HCT116 (cell line): ENCODE measurements around the gene VANGL2. TPM values are rescaled to one million over a fixed set of nuclear protein-coding genes. Genes with fewer than 3 reads are reported as not detected.

Experiments used
- ATAC-seq: fragments of 200-7000 bp; cut with Tn5 transposase; 2 replicates; pipeline ENCODE4 v1.9.1; 2020; ENCODE audit warnings: mild to moderate bottlenecking, moderate library complexity
- BruUV-seq: library from RNA; stranded (reverse); fragments of 400-500 nt; replicated peaks from 2 replicates; lab custom pipeline; 2021; lab: Mats Ljungman, UMichigan
- CTCF ChIA-PET: fragments of 300-600 bp; sonication (Branson Sonifier 250); formaldehyde crosslinking; loops from one replicate; lab custom pipeline; 2021; ENCODE audit warnings: antibody characterized with exemption; lab: Charles Lee
- POLR2A ChIA-PET: fragments of 300-600, 350-600 bp; sonication (Branson Sonifier 250); formaldehyde crosslinking; loops from one replicate; lab custom pipeline; 2021; ENCODE audit warnings: antibody characterized with exemption; lab: Charles Lee
- RAD21 ChIA-PET, 2 experiments: fragments of 300-600 bp; sonication (Branson Sonifier 250); formaldehyde crosslinking; loops; one replicate each; lab custom pipeline; 2023; ENCODE audit warnings: low total read pairs in 2 of 2; ENCODE audit not compliant: uncharacterized antibody in 2 of 2, unreplicated experiment in 2 of 2, low non-redundant PET in 1 of 2; lab: Charles Lee
- DNase-seq: peaks from one replicate; pipeline ENCODE4 v3.0.0-alpha.2; 2010; ENCODE audit warnings: low read depth, low spot score
- H2AFZ ChIP-seq: fragments of 200-600 bp; shearing (Covaris generic), sonication (generic); 2 replicates; pipeline ENCODE4 v1.6.1; 2017; ENCODE audit warnings: low read depth, mixed run types, mixed read lengths, antibody characterized with exemption, low read length; ENCODE audit not compliant: poor library complexity, severe bottlenecking
- H3K27ac ChIP-seq: 2 replicates; pipeline ENCODE4 v1.5.1; 2012; ENCODE audit warnings: low read depth, low read length
- H3K27me3 ChIP-seq: fragments of 200-600 bp; sonication (generic); 2 replicates; pipeline ENCODE4 v1.6.1; 2016; ENCODE audit warnings: mixed run types, low read length, mixed read lengths; ENCODE audit not compliant: insufficient read depth
- H3K36me3 ChIP-seq, 2 experiments: fragments of 200-500 bp in 1 of 2; fragments of 200-600 bp in 1 of 2; sonication (Bioruptor generic) in 1 of 2; sonication (generic) in 1 of 2; 2 replicates each; pipeline versions ENCODE4 v1.5.1 to v1.6.1; 2014 to 2016; ENCODE audit warnings: low read length in 2 of 2, inconsistent platforms in 1 of 2, mixed read lengths in 1 of 2, mixed run types in 1 of 2; ENCODE audit not compliant: insufficient read depth in 2 of 2, control insufficient read depth in 1 of 2
- H3K4me1 ChIP-seq, 2 experiments: fragments of 200-600 bp in 1 of 2; sonication (generic) in 1 of 2; 2 replicates each; pipeline versions ENCODE4 v1.5.1 to v1.6.1; 2012 to 2017; ENCODE audit warnings: low read length in 2 of 2, inconsistent platforms in 1 of 2, mild to moderate bottlenecking in 1 of 2, mixed read lengths in 1 of 2, mixed run types in 1 of 2, moderate library complexity in 1 of 2; ENCODE audit not compliant: insufficient read depth in 2 of 2, control insufficient read depth in 1 of 2
- H3K4me2 ChIP-seq: fragments of 200-600 bp; sonication (generic); 2 replicates; pipeline ENCODE4 v1.6.1; 2017; ENCODE audit warnings: mixed run types, low read length, mixed read lengths
- H3K4me3 ChIP-seq, 2 experiments: fragments of 200-600 bp in 1 of 2; sonication (generic) in 1 of 2; replicated peaks in 1 of 2; 2 replicates each; pipeline ENCODE4 v1.5.1; 2011 to 2016; ENCODE audit warnings: low read length in 2 of 2, control low read depth in 1 of 2, low read depth in 1 of 2, mild to moderate bottlenecking in 1 of 2, mixed read lengths in 1 of 2, mixed run types in 1 of 2
- H3K79me2 ChIP-seq: fragments of 200-600 bp; sonication (generic); 2 replicates; pipeline ENCODE4 v1.6.1; 2017; ENCODE audit warnings: mild to moderate bottlenecking, mixed run types, low read length, moderate library complexity, mixed read lengths; ENCODE audit not compliant: insufficient read depth
- H3K9ac ChIP-seq: fragments of 200-600 bp; sonication (generic); 2 replicates; pipeline ENCODE4 v1.6.1; 2016; ENCODE audit warnings: low read length, mixed read lengths
- H3K9me2 ChIP-seq: fragments of 200-600 bp; sonication (generic), shearing (Covaris generic); 2 replicates; pipeline ENCODE4 v1.6.1; 2017; ENCODE audit warnings: mixed run types, mild to moderate bottlenecking, moderate library complexity; ENCODE audit not compliant: insufficient read depth
- H3K9me3 ChIP-seq, 2 experiments: fragments of 200-500 bp in 1 of 2; fragments of 200-600 bp in 1 of 2; sonication (Bioruptor generic) in 1 of 2; sonication (generic) in 1 of 2; 2 replicates each; pipeline ENCODE4 v1.6.1; 2014 to 2017; ENCODE audit warnings: low read length in 2 of 2, mixed read lengths in 2 of 2, inconsistent platforms in 1 of 2, low read depth in 1 of 2, mild to moderate bottlenecking in 1 of 2, mixed run types in 1 of 2, moderate library complexity in 1 of 2; ENCODE audit not compliant: control insufficient read depth in 1 of 2, insufficient read depth in 1 of 2
- H4K20me1 ChIP-seq: fragments of 200-600 bp; sonication (generic), shearing (Covaris generic); 2 replicates; pipeline ENCODE4 v1.6.1; 2017; ENCODE audit warnings: mixed run types, mild to moderate bottlenecking, moderate library complexity; ENCODE audit not compliant: insufficient read depth
- SIN3A ChIP-seq: IDR thresholded peaks from 2 replicates; pipeline ENCODE4 v1.6.1; 2012; ENCODE audit warnings: low read depth
- TCF7L2 ChIP-seq: IDR thresholded peaks from 2 replicates; pipeline ENCODE4 v1.7.0; 2011; ENCODE audit warnings: borderline replicate concordance, inconsistent platforms; ENCODE audit not compliant: insufficient read depth, insufficient read length; ENCODE audit errors: extremely low read depth
- intact Hi-C: fragments of 100-400 bp; cut with micrococcal nuclease; formaldehyde crosslinking; loops from 2 replicates; pipeline ENCODE4 v1.10.0; 2022
- total RNA-seq: library from RNA; stranded (reverse); gene quantifications from one replicate; pipeline ENCODE4 v1.2.1, GENCODE V29; 2021; ENCODE audit not compliant: unreplicated experiment
- TF ChIP-seq, protein P1 (sequence below): IDR thresholded peaks from 2 replicates; pipeline ENCODE4 v1.6.1; 2012; ENCODE audit warnings: low read depth
- TF ChIP-seq, protein P2 (sequence below): IDR thresholded peaks from 2 replicates; pipeline ENCODE4 v1.6.1; 2011; ENCODE audit warnings: mild to moderate bottlenecking, low read length, moderate library complexity; ENCODE audit not compliant: insufficient replicate concordance; ENCODE audit errors: extremely low read depth

Gene VANGL2
- total RNA-seq, 1 experiment from 2014 or later, result 1.1 TPM

DNA sequence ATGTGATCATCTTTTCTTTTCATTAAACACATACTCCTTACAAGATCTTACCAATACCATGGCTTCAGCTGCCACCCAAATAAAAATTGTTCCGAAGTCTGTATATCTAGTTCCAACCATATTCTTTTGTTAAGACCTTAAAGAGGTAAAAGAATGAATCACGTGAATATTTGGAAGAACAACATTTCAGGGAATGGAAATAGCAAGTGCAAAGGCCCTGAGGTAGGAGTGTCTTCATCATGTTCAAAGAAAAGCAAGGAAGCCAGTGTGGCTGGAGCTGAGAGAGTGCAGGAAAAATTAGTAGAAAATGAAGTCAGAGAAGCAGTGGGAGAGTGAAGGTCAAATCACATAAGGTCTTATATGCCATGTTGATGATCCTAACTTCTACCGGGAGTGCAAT lies 71.7 kb downstream of the VANGL2 start:
- H3K79me2 ChIP-seq, result no peaks in the 10 kb centered on the region
- no peaks in the 10 kb centered on the region; the same call in 1 of the 2 replicates for H3K27me3 ChIP-seq
- H2AFZ ChIP-seq, result no peak overlapping the region
- H3K4me3 ChIP-seq, result no peak overlapping the region
- ChIA-PET CTCF (no interaction called here), POLR2A (no interaction called here), RAD21 (no interaction called here)
- no peaks in the 10 kb centered on the region for H3K4me1 ChIP-seq
- TF ChIP-seq, protein P1, sequence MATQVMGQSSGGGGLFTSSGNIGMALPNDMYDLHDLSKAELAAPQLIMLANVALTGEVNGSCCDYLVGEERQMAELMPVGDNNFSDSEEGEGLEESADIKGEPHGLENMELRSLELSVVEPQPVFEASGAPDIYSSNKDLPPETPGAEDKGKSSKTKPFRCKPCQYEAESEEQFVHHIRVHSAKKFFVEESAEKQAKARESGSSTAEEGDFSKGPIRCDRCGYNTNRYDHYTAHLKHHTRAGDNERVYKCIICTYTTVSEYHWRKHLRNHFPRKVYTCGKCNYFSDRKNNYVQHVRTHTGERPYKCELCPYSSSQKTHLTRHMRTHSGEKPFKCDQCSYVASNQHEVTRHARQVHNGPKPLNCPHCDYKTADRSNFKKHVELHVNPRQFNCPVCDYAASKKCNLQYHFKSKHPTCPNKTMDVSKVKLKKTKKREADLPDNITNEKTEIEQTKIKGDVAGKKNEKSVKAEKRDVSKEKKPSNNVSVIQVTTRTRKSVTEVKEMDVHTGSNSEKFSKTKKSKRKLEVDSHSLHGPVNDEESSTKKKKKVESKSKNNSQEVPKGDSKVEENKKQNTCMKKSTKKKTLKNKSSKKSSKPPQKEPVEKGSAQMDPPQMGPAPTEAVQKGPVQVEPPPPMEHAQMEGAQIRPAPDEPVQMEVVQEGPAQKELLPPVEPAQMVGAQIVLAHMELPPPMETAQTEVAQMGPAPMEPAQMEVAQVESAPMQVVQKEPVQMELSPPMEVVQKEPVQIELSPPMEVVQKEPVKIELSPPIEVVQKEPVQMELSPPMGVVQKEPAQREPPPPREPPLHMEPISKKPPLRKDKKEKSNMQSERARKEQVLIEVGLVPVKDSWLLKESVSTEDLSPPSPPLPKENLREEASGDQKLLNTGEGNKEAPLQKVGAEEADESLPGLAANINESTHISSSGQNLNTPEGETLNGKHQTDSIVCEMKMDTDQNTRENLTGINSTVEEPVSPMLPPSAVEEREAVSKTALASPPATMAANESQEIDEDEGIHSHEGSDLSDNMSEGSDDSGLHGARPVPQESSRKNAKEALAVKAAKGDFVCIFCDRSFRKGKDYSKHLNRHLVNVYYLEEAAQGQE, result no peak
- TF ChIP-seq, protein P2, sequence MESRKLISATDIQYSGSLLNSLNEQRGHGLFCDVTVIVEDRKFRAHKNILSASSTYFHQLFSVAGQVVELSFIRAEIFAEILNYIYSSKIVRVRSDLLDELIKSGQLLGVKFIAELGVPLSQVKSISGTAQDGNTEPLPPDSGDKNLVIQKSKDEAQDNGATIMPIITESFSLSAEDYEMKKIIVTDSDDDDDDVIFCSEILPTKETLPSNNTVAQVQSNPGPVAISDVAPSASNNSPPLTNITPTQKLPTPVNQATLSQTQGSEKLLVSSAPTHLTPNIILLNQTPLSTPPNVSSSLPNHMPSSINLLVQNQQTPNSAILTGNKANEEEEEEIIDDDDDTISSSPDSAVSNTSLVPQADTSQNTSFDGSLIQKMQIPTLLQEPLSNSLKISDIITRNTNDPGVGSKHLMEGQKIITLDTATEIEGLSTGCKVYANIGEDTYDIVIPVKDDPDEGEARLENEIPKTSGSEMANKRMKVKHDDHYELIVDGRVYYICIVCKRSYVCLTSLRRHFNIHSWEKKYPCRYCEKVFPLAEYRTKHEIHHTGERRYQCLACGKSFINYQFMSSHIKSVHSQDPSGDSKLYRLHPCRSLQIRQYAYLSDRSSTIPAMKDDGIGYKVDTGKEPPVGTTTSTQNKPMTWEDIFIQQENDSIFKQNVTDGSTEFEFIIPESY, result no peak
- TF ChIP-seq SIN3A (no peak), TCF7L2 (no peak)
- H3K9me2 ChIP-seq, result no peaks in the 10 kb centered on the region
- H3K9me3 ChIP-seq, result no peaks in the 10 kb centered on the region
- H3K27ac ChIP-seq, result no peak overlapping the region
- BruUV-seq, result no TSS peak
- ATAC-seq, result no peak
- no peak overlapping the region for H3K9ac ChIP-seq
- H4K20me1 ChIP-seq, result no peaks in the 10 kb centered on the region
- no peak for DNase-seq
- no peak overlapping the region for H3K4me2 ChIP-seq
- H3K36me3 ChIP-seq, result no peaks in the 10 kb centered on the region
- intact Hi-C loops, result no loop called here
